GM19099 (cell line): ENCODE measurements around the gene FAM209A.
"Not testable (repeated sequence)": the region's sequence is repeated elsewhere in the genome, so short reads cannot be mapped to it uniquely, and the experiment has no call there.

ENCODE experiments used
- POLR2A ChIP-seq: IDR thresholded peaks from 3 replicates; pipeline ENCODE4 v1.6.1; 2011; ENCODE audit warnings: low read depth; ENCODE audit not compliant: insufficient read length; ENCODE audit errors: extremely low read depth

The FAM209A gene

GRCh38 chr20:56519551-56519950 lies 5.0 kb upstream of the FAM209A start:
- no peak for TF ChIP-seq POLR2A

- TF ChIP-seq POLR2A: no peak
Observed at GRCh38 chr20:56520180-56520579, 4.4 kb upstream of the FAM209A start.

DNA sequence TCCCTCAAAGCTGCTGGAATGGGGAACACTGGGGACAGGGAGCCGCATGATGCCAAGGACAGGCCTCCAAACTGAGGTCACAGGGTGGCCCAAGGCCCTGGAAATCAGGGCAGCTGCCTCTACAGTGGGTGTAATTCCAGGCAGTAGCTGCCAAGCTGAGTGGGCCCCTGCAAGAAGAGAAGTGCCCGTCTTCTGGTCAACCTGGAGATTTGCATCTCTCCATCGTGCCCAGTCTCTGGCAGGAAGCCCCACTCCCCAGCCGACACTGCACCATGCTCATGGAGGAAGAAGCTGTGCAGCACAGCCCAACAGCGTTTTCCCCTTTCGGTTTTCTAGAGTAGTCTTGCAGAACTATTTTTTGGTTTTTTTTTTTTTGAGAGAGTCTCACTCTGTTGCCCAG lies 2.2 kb upstream of the FAM209A start:
- no peak for TF ChIP-seq POLR2A

GRCh38 chr20:56527521-56527920 lies 3.0 kb downstream of the FAM209A start:
- TF ChIP-seq POLR2A: no peak

DNA sequence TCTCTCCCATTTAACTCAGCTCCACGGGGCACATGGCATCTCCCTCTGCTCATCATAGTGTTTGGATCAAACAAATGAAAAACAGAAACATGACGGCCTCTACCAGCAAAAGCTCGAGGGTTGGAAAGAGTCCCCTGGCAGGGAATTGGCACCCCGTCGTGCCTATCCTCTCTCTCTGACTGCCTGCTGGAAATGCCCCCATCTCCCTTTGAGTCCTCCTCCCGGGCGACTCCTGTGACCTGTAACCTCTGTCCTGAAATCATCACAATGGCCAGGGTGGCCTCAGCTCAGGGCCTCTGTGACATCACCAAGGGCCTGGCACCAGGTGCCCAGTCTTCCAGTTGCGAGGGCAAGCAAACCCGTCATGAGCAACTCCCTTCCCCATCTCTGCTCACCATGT lies 8.4 kb downstream of the FAM209A start, which contains the start of gene FAM209B:
TSS of gene FAM209B (plus strand) at position 301 of the 400 bp plus-strand sequence. CDS start at position 397, 96 bp downstream.
- not testable (repeated sequence) for TF ChIP-seq POLR2A

DNA sequence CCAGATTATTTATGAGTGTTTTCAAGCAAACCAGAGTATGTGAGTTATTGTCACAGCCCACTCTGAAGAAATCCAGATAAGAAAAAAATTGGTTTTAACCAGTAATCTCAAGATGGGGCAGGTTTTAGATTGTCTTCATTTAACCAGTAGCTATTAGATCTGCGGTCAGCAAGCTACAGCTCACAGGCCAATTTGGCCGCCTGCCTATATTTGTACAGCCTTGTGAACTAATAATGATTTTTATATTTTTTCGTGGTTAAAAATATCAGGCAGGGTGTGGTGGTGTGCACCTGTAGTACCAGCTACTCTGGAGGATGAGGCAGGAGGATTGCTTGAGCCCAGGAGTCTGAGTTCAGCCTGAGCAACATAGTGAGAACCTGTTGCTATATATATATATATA lies 13.5 kb downstream of the FAM209A start:
- TF ChIP-seq POLR2A: no peak

DNA sequence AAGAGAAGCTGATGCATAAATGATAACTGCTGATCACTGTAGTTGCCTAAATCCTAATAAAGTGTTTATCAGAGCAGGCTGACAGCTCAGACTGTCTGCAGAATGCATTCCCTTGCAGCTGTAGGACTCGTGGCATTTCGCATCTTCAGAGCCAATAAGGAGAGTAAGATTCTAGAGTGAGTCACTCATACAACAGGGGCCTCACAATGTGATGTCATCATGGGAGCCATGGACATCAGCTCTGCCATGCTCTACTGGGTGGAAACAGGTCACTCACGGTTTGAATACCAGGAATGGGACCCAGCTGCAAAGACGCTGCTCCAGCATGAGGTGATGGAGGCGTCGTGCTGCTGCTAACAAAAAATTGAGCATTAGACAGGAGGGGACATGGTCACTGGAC lies 15.9 kb downstream of the FAM209A start:
- no peak for TF ChIP-seq POLR2A

DNA sequence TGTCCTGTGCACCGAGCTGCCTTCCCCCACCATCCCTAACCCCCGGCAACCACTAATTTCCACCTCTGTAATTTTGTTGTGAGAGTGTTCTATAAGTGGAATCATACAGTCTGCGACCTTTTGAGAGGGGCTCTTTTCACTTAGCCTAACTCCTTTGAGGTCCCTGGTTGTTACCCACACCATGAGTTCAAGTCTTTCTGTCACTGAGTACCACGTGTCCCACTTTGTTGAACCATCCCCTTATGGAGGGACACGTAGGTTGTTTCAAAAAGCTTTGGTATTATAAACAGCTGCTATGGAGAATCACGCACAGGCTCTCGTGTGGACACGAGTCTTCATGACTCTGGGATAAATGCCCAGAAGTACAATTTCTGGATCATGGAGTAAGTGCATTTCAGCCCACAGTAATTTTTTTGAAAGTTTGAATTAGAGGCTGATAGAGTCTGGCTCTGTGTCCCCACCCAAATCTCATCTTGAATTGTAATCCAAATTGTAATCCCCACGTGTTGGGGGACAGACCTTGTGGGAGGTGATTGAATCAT lies 18.0 kb downstream of the FAM209A start:
- TF ChIP-seq POLR2A: no peak

- TF ChIP-seq POLR2A: no peak
Observed at GRCh38 chr20:56551571-56551970, 27.0 kb downstream of the FAM209A start.

DNA sequence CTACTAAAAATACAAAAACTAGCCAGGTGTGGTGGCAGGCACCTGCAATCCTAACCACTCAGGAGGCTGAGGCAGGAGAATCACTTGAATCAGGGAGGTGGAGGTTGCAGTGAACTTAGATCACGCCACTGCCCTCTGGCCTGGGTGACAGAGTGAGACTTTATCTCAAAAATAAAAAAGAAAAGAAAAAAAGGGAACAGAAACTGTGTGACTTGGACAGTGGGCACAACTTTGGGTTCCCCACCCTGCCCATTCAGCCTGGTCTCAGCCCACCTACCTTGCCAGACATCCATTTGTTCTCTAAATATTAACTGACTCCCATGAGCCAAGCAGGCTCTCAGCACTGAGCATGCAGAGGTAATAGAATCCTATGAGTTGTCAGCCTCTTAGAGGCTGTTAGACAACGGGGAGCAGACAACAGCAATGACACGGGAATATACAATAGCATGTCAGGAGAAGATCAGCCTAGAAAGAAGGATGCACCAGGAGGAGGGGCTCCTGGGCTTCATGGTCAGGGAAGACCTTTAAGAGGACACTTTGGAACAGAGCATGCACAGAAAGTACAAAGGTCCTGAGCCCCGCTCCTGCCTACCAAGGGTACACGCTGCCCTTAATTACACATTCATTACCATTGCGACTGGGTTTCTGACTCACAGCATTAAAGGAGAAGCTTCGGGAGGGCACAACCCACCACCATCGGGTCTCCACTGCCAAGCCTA lies 28.5 kb downstream of the FAM209A start:
- no peak for TF ChIP-seq POLR2A

- no peak for TF ChIP-seq POLR2A
Observed at GRCh38 chr20:56554869-56555268, 30.3 kb downstream of the FAM209A start.

GRCh38 chr20:56558968-56559367 lies 34.4 kb downstream of the FAM209A start:
- TF ChIP-seq POLR2A: no peak

DNA sequence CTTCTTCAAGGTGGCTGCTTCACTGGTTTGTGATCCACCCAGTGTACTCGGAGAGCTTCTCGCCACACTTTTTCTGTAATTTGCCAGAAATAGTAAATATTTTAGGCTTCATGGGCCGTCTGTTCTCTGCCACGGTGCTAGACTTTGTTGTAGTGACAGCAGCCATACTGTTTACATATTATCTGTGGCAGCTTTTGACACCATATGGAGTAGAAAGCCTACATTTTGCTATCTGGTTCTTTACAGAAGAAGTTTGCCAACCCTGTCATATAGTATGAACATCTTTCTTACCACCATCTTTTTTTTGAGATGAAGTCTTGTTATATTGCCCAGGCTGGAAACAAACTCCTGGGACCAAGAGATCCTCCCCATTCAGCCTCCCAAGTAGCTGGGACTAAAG lies 41.0 kb downstream of the FAM209A start:
- no peak for TF ChIP-seq POLR2A

- no peak for TF ChIP-seq POLR2A
Observed at GRCh38 chr20:56566621-56567020, 42.1 kb downstream of the FAM209A start.

DNA sequence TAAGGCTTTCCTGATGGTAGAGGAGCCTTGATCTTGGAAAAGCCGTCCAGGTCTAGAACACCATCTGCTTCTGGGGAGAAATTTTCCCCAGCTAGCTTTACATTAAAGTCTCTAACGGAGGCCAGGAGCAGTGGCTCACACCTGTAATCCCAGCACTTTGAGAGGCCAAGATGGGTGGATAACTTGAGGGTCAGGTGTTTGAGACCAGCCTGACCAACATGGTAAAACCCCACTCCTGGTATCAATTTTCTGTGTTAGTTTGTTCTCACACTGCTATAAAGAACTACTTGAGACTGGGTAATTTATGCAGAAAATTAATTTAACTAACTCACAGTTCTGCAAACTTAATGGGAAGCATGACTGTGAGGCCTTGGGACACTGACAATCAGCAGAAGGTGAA lies 46.3 kb downstream of the FAM209A start:
- no peak for TF ChIP-seq POLR2A

- no peak for TF ChIP-seq POLR2A
Observed at GRCh38 chr20:56572172-56572571, 47.6 kb downstream of the FAM209A start.

DNA sequence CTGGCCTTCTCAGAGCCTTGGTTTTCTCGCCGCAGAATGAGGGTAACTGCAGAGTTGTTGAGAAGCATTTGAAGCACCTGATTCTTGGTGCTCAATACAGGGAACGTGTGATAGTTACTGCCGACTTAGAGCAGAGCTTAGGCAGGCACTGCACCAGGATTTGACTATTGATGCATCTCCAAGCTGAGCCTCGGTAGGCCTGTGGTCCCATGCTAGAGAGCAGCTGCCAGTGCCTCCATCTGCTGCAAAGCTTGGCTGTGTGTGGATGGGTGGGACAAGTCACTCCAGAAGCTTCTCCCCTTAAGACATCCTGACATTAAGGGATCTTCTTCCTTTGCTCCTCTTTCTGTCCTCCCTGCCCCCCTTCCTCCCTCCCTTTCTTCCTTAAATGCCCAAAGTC lies 49.4 kb downstream of the FAM209A start:
- no peak for TF ChIP-seq POLR2A
